ENCODE results near the gene LEFTY2.

- TF ChIP-seq CTCF (conservative IDR thresholded peaks at IDR 0.05; ENCODE audit: low read depth, low read length) (no peak), EZH2 (IDR thresholded peaks at IDR 0.05; ENCODE audit: low read length, unreplicated experiment) (no peak)
Observed at GRCh38 chr1:225887030-225887314, 54.0 kb downstream of the LEFTY2 start.

Data from PC-3 (cell line).